ENCODE data around the gene PCK2.
A peak's percentile ranks its signal among the peaks of the same experiment; 100 is the strongest.

PCK2 gene

GRCh38 chr14:24121210-24121609, 27.1 kb downstream of the PCK2 start:
- DNase-seq: no peak

- no peak for DNase-seq
Observed at GRCh38 chr14:24122416-24122815, 28.3 kb downstream of the PCK2 start.

- DNase-seq: no peak
Observed at GRCh38 chr14:24122898-24123297, 28.8 kb downstream of the PCK2 start.

GRCh38 chr14:24123424-24124417, 29.6 kb downstream of the PCK2 start:
- DNase-seq: no peak

- no peak for DNase-seq
Observed at GRCh38 chr14:24126939-24127338, 32.8 kb downstream of the PCK2 start.

GRCh38 chr14:24127673-24128072, 33.6 kb downstream of the PCK2 start:
- no peak for DNase-seq

- no peak for DNase-seq
Observed at GRCh38 chr14:24129410-24129998, 35.4 kb downstream of the PCK2 start.

- DNase-seq: no peak
Observed at GRCh38 chr14:24130380-24130716, 36.2 kb downstream of the PCK2 start, which contains the start of gene FITM1. TSS of gene FITM1 (plus strand) at chr14:24130659. CDS start at chr14:24131564, 905 bp downstream.

GRCh38 chr14:24130717-24131548, 36.8 kb downstream of the PCK2 start:
- peak; percentile 6 for DNase-seq

- DNase-seq: no peak
Observed at GRCh38 chr14:24131549-24131966, 37.4 kb downstream of the PCK2 start.

GRCh38 chr14:24132061-24132685, 38.1 kb downstream of the PCK2 start:
- DNase-seq: no peak

GRCh38 chr14:24132976-24133375, 38.9 kb downstream of the PCK2 start:
- no peak for DNase-seq

- no peak for DNase-seq
Observed at GRCh38 chr14:24133735-24134134, 39.6 kb downstream of the PCK2 start.

GRCh38 chr14:24135584-24135833, 41.4 kb downstream of the PCK2 start:
- no peak for DNase-seq

GRCh38 chr14:24135834-24136683, 41.9 kb downstream of the PCK2 start, which contains the start of gene PSME1:
TSS of gene PSME1 (plus strand) at chr14:24136194. CDS start at chr14:24136263, 69 bp downstream.
- DNase-seq: peak; percentile 95

- DNase-seq: peak; percentile 36
Observed at GRCh38 chr14:24136684-24137528, 42.8 kb downstream of the PCK2 start.

GRCh38 chr14:24137529-24138395, 43.7 kb downstream of the PCK2 start:
- DNase-seq: no peak

- no peak for DNase-seq
Observed at GRCh38 chr14:24138396-24139271, 44.5 kb downstream of the PCK2 start.
